Measurements from ENCODE around the gene CBX4. TPM values are rescaled to one million over a fixed set of nuclear protein-coding genes. Genes with fewer than 3 reads are reported as not detected.

Gene CBX4
- total RNA-seq, 1 experiment from 2014 or later: 53.5 TPM

- H3K27me3 ChIP-seq (ENCODE audit: low read length): peaks cover 3% of the 10 kb centered on the region; the same call in 1 of the 2 replicates
- H3K4me2 ChIP-seq (ENCODE audit: low read length): no peak overlapping the region
- DNase-seq (no peak), ATAC-seq (no peak)
- peaks cover 3% of the 10 kb centered on the region for H3F3A ChIP-seq (ENCODE audit: low read length, unreplicated experiment)
- no TSS peak for BruUV-seq (replicated peaks)
- H4K20me1 ChIP-seq (ENCODE audit: low read length): no peaks in the 10 kb centered on the region; the same call in 1 of the 2 replicates
- intact Hi-C loops (cut with micrococcal nuclease): no loop called here
- H3K9me2 ChIP-seq (replicated peaks; ENCODE audit: low read length): no peaks in the 10 kb centered on the region
- peaks cover 12% of the 10 kb centered on the region for H3K79me2 ChIP-seq (ENCODE audit: low read length)
- no peak overlapping the region for H3K27ac ChIP-seq (ENCODE audit: low read length)
- ChIA-PET POLR2A (ENCODE audit: unreplicated experiment) (no interaction called here), CTCF (no interaction called here)
- no peak overlapping the region for H3K9ac ChIP-seq (ENCODE audit: low read length)
- H3K36me3 ChIP-seq (ENCODE audit: low read depth, low read length): peaks cover 32% of the 10 kb centered on the region; the same call in 1 of the 2 replicates
- no peak overlapping the region for H3K4me3 ChIP-seq (ENCODE audit: low read length)
- peaks cover 5% of the 10 kb centered on the region for H3K4me1 ChIP-seq (ENCODE audit: insufficient read depth, low read length)
- TF ChIP-seq EZH2 (IDR thresholded peaks at IDR 0.05; ENCODE audit: low read length, unreplicated experiment) (no peak), EZH2phosphoT487 (IDR thresholded peaks at IDR 0.05; ENCODE audit: borderline replicate concordance, low read length) (no peak), CTCF (conservative IDR thresholded peaks at IDR 0.05; ENCODE audit: low read depth, low read length) (no peak)
- H2AFZ ChIP-seq (ENCODE audit: low read length): no peak overlapping the region
- H3K9me3 ChIP-seq (ENCODE audit: low read length): no peaks in the 10 kb centered on the region
These were observed 54.0 kb downstream of the CBX4 start for GRCh38 chr17:79785017-79785899.

- Histone ChIP-seq H3K9me3 (ENCODE audit: low read length) (no peaks in the 10 kb centered on the region), H3F3A (ENCODE audit: low read length, unreplicated experiment) (peaks cover 3% of the 10 kb centered on the region), H3K4me1 (ENCODE audit: insufficient read depth, low read length) (peaks cover 7% of the 10 kb centered on the region), H3K4me2 (ENCODE audit: low read length) (no peak overlapping the region), H3K27me3 (ENCODE audit: low read length) (no peaks in the 10 kb centered on the region), H3K4me3 (ENCODE audit: low read length) (no peak overlapping the region), H3K36me3 (ENCODE audit: low read depth, low read length) (peaks cover 38% of the 10 kb centered on the region; the same call in 1 of the 2 replicates), H4K20me1 (ENCODE audit: low read length) (peaks cover 3% of the 10 kb centered on the region; the same call in 1 of the 2 replicates), H3K9me2 (replicated peaks; ENCODE audit: low read length) (no peaks in the 10 kb centered on the region), H3K9ac (ENCODE audit: low read length) (no peak overlapping the region), H2AFZ (ENCODE audit: low read length) (no peak overlapping the region), H3K79me2 (ENCODE audit: low read length) (peaks cover 20% of the 10 kb centered on the region), H3K27ac (ENCODE audit: low read length) (no peak overlapping the region)
- DNase-seq (no peak), ATAC-seq (no peak)
- ChIA-PET CTCF (no interaction called here), POLR2A (ENCODE audit: unreplicated experiment) (no interaction called here)
- intact Hi-C loops (cut with micrococcal nuclease): no loop called here
- TF ChIP-seq EZH2phosphoT487 (IDR thresholded peaks at IDR 0.05; ENCODE audit: borderline replicate concordance, low read length): no peak
- no TSS peak for BruUV-seq (replicated peaks)
These were observed 54.8 kb downstream of the CBX4 start for GRCh38 chr17:79784353-79785016.

- no peak overlapping the region for H3K9ac ChIP-seq (ENCODE audit: low read length)
- H3K27ac ChIP-seq (ENCODE audit: low read length): no peak overlapping the region
- no peaks in the 10 kb centered on the region for H3K9me3 ChIP-seq (ENCODE audit: low read length)
- intact Hi-C loops (cut with micrococcal nuclease): no loop called here
- peaks cover 38% of the 10 kb centered on the region; the same call in 1 of the 2 replicates for H3K36me3 ChIP-seq (ENCODE audit: low read depth, low read length)
- no peaks in the 10 kb centered on the region for H3K9me2 ChIP-seq (replicated peaks; ENCODE audit: low read length)
- ChIA-PET POLR2A (ENCODE audit: unreplicated experiment) (no interaction called here), CTCF (no interaction called here)
- DNase-seq: no peak
- no peak overlapping the region for H3K4me3 ChIP-seq (ENCODE audit: low read length)
- H3F3A ChIP-seq (ENCODE audit: low read length, unreplicated experiment): no peaks in the 10 kb centered on the region
- no peak for ATAC-seq
- H3K4me1 ChIP-seq (ENCODE audit: insufficient read depth, low read length): peaks cover 13% of the 10 kb centered on the region
- H3K4me2 ChIP-seq (ENCODE audit: low read length): no peak overlapping the region
- TF ChIP-seq EZH2 (IDR thresholded peaks at IDR 0.05; ENCODE audit: low read length, unreplicated experiment) (no peak), EZH2phosphoT487 (IDR thresholded peaks at IDR 0.05; ENCODE audit: borderline replicate concordance, low read length) (no peak), CTCF (conservative IDR thresholded peaks at IDR 0.05; ENCODE audit: low read depth, low read length) (no peak)
- no peaks in the 10 kb centered on the region for H3K27me3 ChIP-seq (ENCODE audit: low read length)
- H3K79me2 ChIP-seq (ENCODE audit: low read length): peaks cover 26% of the 10 kb centered on the region
- no peak overlapping the region for H2AFZ ChIP-seq (ENCODE audit: low read length)
- BruUV-seq (replicated peaks): no TSS peak
- peaks cover 8% of the 10 kb centered on the region; the same call in 1 of the 2 replicates for H4K20me1 ChIP-seq (ENCODE audit: low read length)
These were observed 55.3 kb downstream of the CBX4 start for GRCh38 chr17:79783891-79784290.

Other genes starting within 250 kb of the CBX4 start
- not detected in 2 replicates for gene RBFOX3, start 228.4 kb downstream of the CBX4 start, total RNA-seq (2014; rRNA removed)
- gene ENPP7, start 108.5 kb downstream of the CBX4 start, total RNA-seq (2014; rRNA removed): not detected in 2 replicates
- gene CBX2, start 61.3 kb downstream of the CBX4 start, total RNA-seq (2014; rRNA removed): 39.2 and 43.9 TPM in 2 replicates
- 11.3 and 12.8 TPM in 2 replicates for gene CBX8, start 42.4 kb downstream of the CBX4 start, total RNA-seq (2014; rRNA removed)
- 23.7 and 24.6 TPM in 2 replicates for gene TBC1D16, start 196.4 kb upstream of the CBX4 start, total RNA-seq (2014; rRNA removed)
- gene CCDC40, start 197.2 kb upstream of the CBX4 start, total RNA-seq (2014; rRNA removed): 5.3 and 7.5 TPM in 2 replicates

Data from PC-3 (cell line).